Measurements from ENCODE around the gene SNTG2.

DNA sequence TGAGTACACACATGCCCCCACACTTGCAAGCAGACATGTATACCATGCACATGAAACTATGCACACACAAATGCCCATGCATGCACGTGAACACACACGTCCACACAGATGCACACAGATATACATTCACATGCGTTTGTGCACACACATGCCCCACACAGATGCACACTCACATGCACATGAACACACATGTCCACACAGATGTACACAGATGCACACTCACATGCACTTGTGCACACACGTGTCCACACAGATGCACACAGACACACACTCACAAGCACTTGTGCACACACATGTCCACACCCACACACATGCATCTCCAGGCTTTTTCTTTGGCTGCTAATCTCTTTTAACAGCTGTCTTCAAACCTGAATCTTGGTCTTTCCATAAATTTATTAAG, 31.1 kb downstream of the SNTG2 start:
- TF ChIP-seq ZNF138 (CRISPR knock-in tag; conservative IDR thresholded peaks at IDR 0.05) (no peak), TP53 (CRISPR knock-in tag; IDR thresholded peaks at IDR 0.05) (no peak)
- TF ChIP-seq, protein P1, sequence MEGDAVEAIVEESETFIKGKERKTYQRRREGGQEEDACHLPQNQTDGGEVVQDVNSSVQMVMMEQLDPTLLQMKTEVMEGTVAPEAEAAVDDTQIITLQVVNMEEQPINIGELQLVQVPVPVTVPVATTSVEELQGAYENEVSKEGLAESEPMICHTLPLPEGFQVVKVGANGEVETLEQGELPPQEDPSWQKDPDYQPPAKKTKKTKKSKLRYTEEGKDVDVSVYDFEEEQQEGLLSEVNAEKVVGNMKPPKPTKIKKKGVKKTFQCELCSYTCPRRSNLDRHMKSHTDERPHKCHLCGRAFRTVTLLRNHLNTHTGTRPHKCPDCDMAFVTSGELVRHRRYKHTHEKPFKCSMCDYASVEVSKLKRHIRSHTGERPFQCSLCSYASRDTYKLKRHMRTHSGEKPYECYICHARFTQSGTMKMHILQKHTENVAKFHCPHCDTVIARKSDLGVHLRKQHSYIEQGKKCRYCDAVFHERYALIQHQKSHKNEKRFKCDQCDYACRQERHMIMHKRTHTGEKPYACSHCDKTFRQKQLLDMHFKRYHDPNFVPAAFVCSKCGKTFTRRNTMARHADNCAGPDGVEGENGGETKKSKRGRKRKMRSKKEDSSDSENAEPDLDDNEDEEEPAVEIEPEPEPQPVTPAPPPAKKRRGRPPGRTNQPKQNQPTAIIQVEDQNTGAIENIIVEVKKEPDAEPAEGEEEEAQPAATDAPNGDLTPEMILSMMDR (IDR thresholded peaks at IDR 0.05) = no peak
- TF ChIP-seq, protein P2, sequence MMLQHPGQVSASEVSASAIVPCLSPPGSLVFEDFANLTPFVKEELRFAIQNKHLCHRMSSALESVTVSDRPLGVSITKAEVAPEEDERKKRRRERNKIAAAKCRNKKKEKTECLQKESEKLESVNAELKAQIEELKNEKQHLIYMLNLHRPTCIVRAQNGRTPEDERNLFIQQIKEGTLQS (CRISPR knock-in tag; conservative IDR thresholded peaks at IDR 0.05) = no peak
